Esophagus squamous epithelium (tissue), 5 donors: ENCODE data around the gene PARD3B. TPM values are rescaled to one million over a fixed set of nuclear protein-coding genes. Genes with fewer than 3 reads are reported as not detected.
"Not testable (repeated sequence)": the region's sequence is repeated elsewhere in the genome, so short reads cannot be mapped to it uniquely, and the experiment has no call there.

Experiments used
- DNase-seq: peaks from one replicate; lab custom pipeline; 2025; lab: John Stamatoyannopoulos, UW
- H3K27ac ChIP-seq, 4 donors: fragments of 200-600 bp; sonication (generic); one replicate each; pipeline ENCODE4 v1.5.1; 2016 to 2019; ENCODE audit warnings: mild to moderate bottlenecking in 1 of 4
- H3K27me3 ChIP-seq, 4 donors: fragments of 200-600 bp; sonication (generic); 1 replicate in 3 of 4; 2 replicates in 1 of 4; pipeline versions ENCODE4 v1.5.1 to v1.6.0; 2017 to 2021; ENCODE audit warnings: antibody characterized with exemption in 1 of 4
- H3K36me3 ChIP-seq, 3 donors: fragments of 200-600 bp; sonication (generic); one replicate each; pipeline ENCODE4 v1.5.1; 2016 to 2019
- H3K4me1 ChIP-seq, 3 donors: fragments of 200-600 bp; sonication (generic); one replicate each; pipeline ENCODE4 v1.5.1; 2017 to 2019
- H3K4me3 ChIP-seq, 4 donors: fragments of 200-600 bp; sonication (generic); 1 replicate in 3 of 4; 2 replicates in 1 of 4; pipeline ENCODE4 v1.5.1; 2016 to 2019; ENCODE audit warnings: mild to moderate bottlenecking in 2 of 4, moderate library complexity in 1 of 4
- H3K9me3 ChIP-seq, 3 donors: fragments of 200-600 bp; sonication (generic); one replicate each; pipeline ENCODE4 v1.5.1; 2016 to 2019
- POLR2A ChIP-seq, 4 donors: fragments of 450-650 bp; IDR thresholded peaks; one replicate each; pipeline ENCODE4 v1.6.1; 2017; ENCODE audit warnings: antibody characterized with exemption in 4 of 4, mild to moderate bottlenecking in 4 of 4, moderate library complexity in 3 of 4
- WGBS, 2 donors: methylation state at CpG; one replicate each; pipeline ENCODE4 v1.1.5; 2018; 5-methylcytosine and 5-hydroxymethylcytosine counted together
- intact Hi-C: fragments of 100-400 bp; cut with DNase I; formaldehyde crosslinking; loops from one replicate; pipeline ENCODE4 v1.15.0; 2022
- total RNA-seq, 4 donors: library from RNA; depleted of rRNA; stranded (reverse); fragments of >200 nt; gene quantifications; one replicate each; pipeline ENCODE4 v1.1.0, GENCODE V29; 2016
- TF ChIP-seq, protein P1 (sequence below), 6 experiments: fragments of 450-650 bp in 4 of 6; fragments of 200-600 bp in 2 of 6; sonication (generic) in 2 of 6; IDR thresholded peaks; one replicate each; pipeline ENCODE4 v1.5.1; 2016 to 2019; ENCODE audit warnings: antibody characterized with exemption in 6 of 6, mild to moderate bottlenecking in 4 of 6, moderate library complexity in 4 of 6
- donor health status: DM: yes; HTN: yes; CAD: no.

PARD3B gene
- total RNA-seq, 4 donors from 2014 or later = 2.4 to 15.8 (median 4.3) TPM

DNA sequence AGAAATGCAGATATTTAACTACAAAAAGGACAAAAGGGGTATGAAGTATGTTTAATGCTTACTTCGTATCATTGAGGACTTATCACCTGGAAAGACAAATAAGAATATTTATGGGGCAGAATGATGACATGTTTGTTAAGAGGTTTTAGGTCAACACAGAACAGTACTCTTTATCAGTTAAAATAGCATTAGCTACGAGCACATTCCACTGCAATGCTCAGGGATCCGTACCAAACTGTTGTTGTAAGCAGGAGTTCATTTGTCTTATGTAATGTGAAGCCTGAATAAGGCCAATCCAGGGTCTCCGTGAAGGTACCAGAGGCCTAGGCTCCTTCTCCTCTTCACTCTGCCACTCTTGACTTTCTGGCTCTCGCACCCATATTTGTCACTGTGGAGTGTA, 671.3 kb downstream of the PARD3B start:
- H3K27ac ChIP-seq = no peak overlapping the region
- intact Hi-C loops = no loop called here
- H3K9me3 ChIP-seq = no peaks in the 10 kb centered on the region
- no peaks in the 10 kb centered on the region for H3K27me3 ChIP-seq
- no peak for TF ChIP-seq POLR2A (IDR thresholded peaks at IDR 0.05)
- TF ChIP-seq, protein P1, sequence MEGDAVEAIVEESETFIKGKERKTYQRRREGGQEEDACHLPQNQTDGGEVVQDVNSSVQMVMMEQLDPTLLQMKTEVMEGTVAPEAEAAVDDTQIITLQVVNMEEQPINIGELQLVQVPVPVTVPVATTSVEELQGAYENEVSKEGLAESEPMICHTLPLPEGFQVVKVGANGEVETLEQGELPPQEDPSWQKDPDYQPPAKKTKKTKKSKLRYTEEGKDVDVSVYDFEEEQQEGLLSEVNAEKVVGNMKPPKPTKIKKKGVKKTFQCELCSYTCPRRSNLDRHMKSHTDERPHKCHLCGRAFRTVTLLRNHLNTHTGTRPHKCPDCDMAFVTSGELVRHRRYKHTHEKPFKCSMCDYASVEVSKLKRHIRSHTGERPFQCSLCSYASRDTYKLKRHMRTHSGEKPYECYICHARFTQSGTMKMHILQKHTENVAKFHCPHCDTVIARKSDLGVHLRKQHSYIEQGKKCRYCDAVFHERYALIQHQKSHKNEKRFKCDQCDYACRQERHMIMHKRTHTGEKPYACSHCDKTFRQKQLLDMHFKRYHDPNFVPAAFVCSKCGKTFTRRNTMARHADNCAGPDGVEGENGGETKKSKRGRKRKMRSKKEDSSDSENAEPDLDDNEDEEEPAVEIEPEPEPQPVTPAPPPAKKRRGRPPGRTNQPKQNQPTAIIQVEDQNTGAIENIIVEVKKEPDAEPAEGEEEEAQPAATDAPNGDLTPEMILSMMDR (IDR thresholded peaks at IDR 0.05) = no peak
- WGBS, 2 donors = 70 to 91% methylated on average over 5 of the region's 5 CpGs
- H3K36me3 ChIP-seq = no peaks in the 10 kb centered on the region
- H3K4me1 ChIP-seq = no peaks in the 10 kb centered on the region
- H3K4me3 ChIP-seq = no peak overlapping the region
- DNase-seq = no peak

GRCh38 chr2:205217004-205217403, 671.7 kb downstream of the PARD3B start:
- no peak for TF ChIP-seq POLR2A (IDR thresholded peaks at IDR 0.05)
- TF ChIP-seq, protein P1 (IDR thresholded peaks at IDR 0.05) = no peak
- no peaks in the 10 kb centered on the region for H3K36me3 ChIP-seq
- no peaks in the 10 kb centered on the region for H3K9me3 ChIP-seq
- DNase-seq = no peak
- no peak overlapping the region for H3K4me3 ChIP-seq
- H3K27me3 ChIP-seq = no peaks in the 10 kb centered on the region
- H3K27ac ChIP-seq = no peak overlapping the region
- H3K4me1 ChIP-seq = no peaks in the 10 kb centered on the region
- WGBS, 2 donors = 90 to 94% methylated on average over 1 of the region's 1 CpG
- intact Hi-C loops = no loop called here

DNA sequence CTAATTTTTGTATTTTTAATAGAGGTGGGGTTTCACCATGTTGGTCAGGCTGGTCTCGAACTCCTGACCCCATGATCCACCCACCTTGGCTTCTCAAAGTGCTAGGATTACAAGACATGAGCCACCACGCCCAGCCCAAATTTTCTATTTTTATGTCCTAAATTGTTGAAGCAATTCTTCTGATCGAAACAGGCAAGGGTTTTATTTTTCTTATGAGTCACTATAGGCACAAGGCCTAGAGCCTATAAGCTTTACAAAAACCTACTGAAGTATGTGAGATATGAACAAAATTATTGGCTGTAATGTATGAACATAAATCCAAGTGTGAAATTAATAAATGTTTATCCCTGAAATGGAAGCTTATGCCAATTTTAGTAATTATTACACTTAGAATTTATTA, 672.8 kb downstream of the PARD3B start:
- 72 to 74% methylated on average over 2 to 3 of the region's 3 CpGs for whole genome bisulfite sequencing, 2 donors
- no peak for TF ChIP-seq POLR2A (IDR thresholded peaks at IDR 0.05)
- TF ChIP-seq, protein P1 (IDR thresholded peaks at IDR 0.05) = no peak
- H3K4me3 ChIP-seq = no peak overlapping the region
- H3K36me3 ChIP-seq = no peaks in the 10 kb centered on the region
- intact Hi-C loops = no loop called here
- DNase-seq = no peak
- no peaks in the 10 kb centered on the region for H3K9me3 ChIP-seq
- H3K27ac ChIP-seq = no peak overlapping the region
- H3K27me3 ChIP-seq = no peaks in the 10 kb centered on the region
- no peaks in the 10 kb centered on the region for H3K4me1 ChIP-seq

- H3K9me3 ChIP-seq, intact Hi-C loops, H3K36me3 ChIP-seq, DNase-seq, H3K27ac ChIP-seq, H3K4me3 ChIP-seq, H3K4me1 ChIP-seq, H3K27me3 ChIP-seq: not testable (repeated sequence)
- WGBS, 2 donors = 90 to 97% methylated on average over 5 of the region's 5 CpGs
Measured at GRCh38 chr2:205218816-205219215, 673.5 kb downstream of the PARD3B start.

- WGBS, 2 donors = 44 to 79% methylated on average over 3 of the region's 3 CpGs
- TF ChIP-seq, protein P1 (IDR thresholded peaks at IDR 0.05) = no peak
- TF ChIP-seq POLR2A (IDR thresholded peaks at IDR 0.05) = no peak
- DNase-seq = no peak
- Histone ChIP-seq H3K4me3 (no peak overlapping the region), H3K9me3 (no peaks in the 10 kb centered on the region), H3K27me3 (no peaks in the 10 kb centered on the region), H3K36me3 (no peaks in the 10 kb centered on the region), H3K4me1 (no peaks in the 10 kb centered on the region), H3K27ac (no peak overlapping the region)
- intact Hi-C loops = no loop called here
Measured at GRCh38 chr2:205220559-205220958, 675.3 kb downstream of the PARD3B start.

DNA sequence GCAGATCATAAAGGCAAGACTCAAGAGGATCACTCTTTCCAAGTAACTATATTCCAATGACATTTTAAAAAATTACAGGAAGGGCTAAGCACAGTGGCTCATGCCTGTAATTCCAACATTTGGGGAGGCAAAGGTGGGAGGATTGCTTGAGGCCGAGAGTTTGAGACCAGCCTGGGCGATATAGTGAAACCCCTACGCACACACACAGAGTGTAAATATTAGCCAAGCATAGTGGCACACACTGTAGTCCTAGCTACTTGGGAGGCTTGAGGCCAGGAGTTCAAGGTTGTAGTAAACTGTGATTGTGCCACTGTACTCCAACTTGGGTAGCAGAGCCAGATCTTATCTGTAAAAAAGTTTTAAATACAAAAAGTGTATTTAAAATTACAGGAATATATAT, 686.8 kb downstream of the PARD3B start:
- H3K36me3 ChIP-seq = no peaks in the 10 kb centered on the region
- H3K27ac ChIP-seq = no peak overlapping the region
- intact Hi-C loops = no loop called here
- no peaks in the 10 kb centered on the region for H3K27me3 ChIP-seq
- no peaks in the 10 kb centered on the region for H3K9me3 ChIP-seq
- no peaks in the 10 kb centered on the region for H3K4me1 ChIP-seq
- WGBS, 2 donors = 89 to 98% methylated on average over 3 of the region's 3 CpGs
- no peak for TF ChIP-seq POLR2A (IDR thresholded peaks at IDR 0.05)
- TF ChIP-seq, protein P1 (IDR thresholded peaks at IDR 0.05) = no peak
- DNase-seq = no peak
- no peak overlapping the region for H3K4me3 ChIP-seq
